Stimulated activated CD4-positive, alpha-beta T cell treated with anti-CD3 and anti-CD28 coated beads, TNF-alpha, amount 100 ng/mL, for 4 hours (primary cell): ENCODE results near the gene SLC22A23.

Source experiments
- DNase-seq, 3 experiments: peaks; one replicate each; pipeline ENCODE4 v3.0.0-alpha.2; 2020; ENCODE audit warnings: low read depth in 3 of 3

The SLC22A23 gene

GRCh38 chr6:3335169-3335568 is 121.7 kb downstream of the SLC22A23 start:
- DNase-seq, result no peak

GRCh38 chr6:3334555-3334954 is 122.3 kb downstream of the SLC22A23 start:
- DNase-seq, result no peak

- no peak for DNase-seq
These were observed 123.6 kb downstream of the SLC22A23 start for GRCh38 chr6:3333263-3333662.

- DNase-seq, result no peak
These were observed 124.9 kb downstream of the SLC22A23 start for GRCh38 chr6:3331971-3332370.

- no peak for DNase-seq
These were observed 125.4 kb downstream of the SLC22A23 start for GRCh38 chr6:3331494-3331893.

GRCh38 chr6:3330199-3330598 is 126.7 kb downstream of the SLC22A23 start:
- no peak for DNase-seq

- DNase-seq, result no peak
These were observed 127.3 kb downstream of the SLC22A23 start for GRCh38 chr6:3329393-3330051.

GRCh38 chr6:3328796-3329195 is 128.1 kb downstream of the SLC22A23 start:
- DNase-seq, result no peak

- DNase-seq, result no peak
These were observed 128.7 kb downstream of the SLC22A23 start for GRCh38 chr6:3328145-3328544.

- no peak for DNase-seq
These were observed 129.4 kb downstream of the SLC22A23 start for GRCh38 chr6:3327403-3327802.

- no peak for DNase-seq
These were observed 129.9 kb downstream of the SLC22A23 start for GRCh38 chr6:3326981-3327380.

GRCh38 chr6:3326184-3326971 is 130.5 kb downstream of the SLC22A23 start:
- no peak for DNase-seq

GRCh38 chr6:3325210-3325609 is 131.6 kb downstream of the SLC22A23 start:
- DNase-seq, result no peak

GRCh38 chr6:3324262-3324942 is 132.4 kb downstream of the SLC22A23 start:
- DNase-seq, result no peak

GRCh38 chr6:3323696-3324261 is 133.1 kb downstream of the SLC22A23 start:
- no peak for DNase-seq

- DNase-seq, result no peak
These were observed 133.7 kb downstream of the SLC22A23 start for GRCh38 chr6:3323148-3323547.

GRCh38 chr6:3322366-3322890 is 134.4 kb downstream of the SLC22A23 start:
- no peak for DNase-seq

- no peak for DNase-seq
These were observed 135.0 kb downstream of the SLC22A23 start for GRCh38 chr6:3321875-3322274.

- DNase-seq, result no peak
These were observed 135.8 kb downstream of the SLC22A23 start for GRCh38 chr6:3321042-3321441.

- DNase-seq, result no peak
These were observed 136.5 kb downstream of the SLC22A23 start for GRCh38 chr6:3320238-3320811.

- DNase-seq, result no peak
These were observed 137.1 kb downstream of the SLC22A23 start for GRCh38 chr6:3319610-3320200.
